GM19043 (cell line): ENCODE measurements around the gene DRC1.

ENCODE experiments used
- ATAC-seq: cut with Tn5 transposase; IDR thresholded peaks from one replicate; pipeline ENCODE4 v1.9.1; 2021; ENCODE audit warnings: low read depth; ENCODE audit not compliant: unreplicated experiment

DRC1 gene

DNA sequence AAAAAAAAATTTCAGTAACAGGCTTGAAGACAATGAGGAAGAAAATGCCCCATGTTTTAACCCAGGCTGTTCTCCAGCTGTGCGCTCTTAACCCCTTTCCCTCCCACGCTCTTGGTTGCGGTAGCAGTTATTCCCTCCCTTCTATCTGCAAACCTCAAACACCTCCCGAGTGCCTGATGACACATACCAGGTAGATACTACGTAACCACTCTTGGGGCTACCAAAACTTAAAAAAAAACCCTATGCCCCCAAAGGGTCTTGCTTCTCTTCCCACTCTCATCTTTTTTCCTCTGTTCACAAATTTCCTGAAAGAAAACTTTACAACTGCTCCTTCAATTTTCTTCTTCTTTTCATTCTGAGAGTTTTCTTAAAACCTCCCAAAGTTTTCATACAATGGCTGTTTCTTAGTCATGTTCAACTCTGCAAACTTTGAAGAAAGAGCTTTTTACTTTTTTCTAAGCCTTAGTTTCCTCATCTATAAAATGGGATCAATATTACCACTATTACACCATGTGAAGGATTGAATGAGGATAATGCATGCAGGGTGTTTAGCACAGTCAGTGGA, 4.9 kb upstream of the DRC1 start:
- no peak for ATAC-seq

DNA sequence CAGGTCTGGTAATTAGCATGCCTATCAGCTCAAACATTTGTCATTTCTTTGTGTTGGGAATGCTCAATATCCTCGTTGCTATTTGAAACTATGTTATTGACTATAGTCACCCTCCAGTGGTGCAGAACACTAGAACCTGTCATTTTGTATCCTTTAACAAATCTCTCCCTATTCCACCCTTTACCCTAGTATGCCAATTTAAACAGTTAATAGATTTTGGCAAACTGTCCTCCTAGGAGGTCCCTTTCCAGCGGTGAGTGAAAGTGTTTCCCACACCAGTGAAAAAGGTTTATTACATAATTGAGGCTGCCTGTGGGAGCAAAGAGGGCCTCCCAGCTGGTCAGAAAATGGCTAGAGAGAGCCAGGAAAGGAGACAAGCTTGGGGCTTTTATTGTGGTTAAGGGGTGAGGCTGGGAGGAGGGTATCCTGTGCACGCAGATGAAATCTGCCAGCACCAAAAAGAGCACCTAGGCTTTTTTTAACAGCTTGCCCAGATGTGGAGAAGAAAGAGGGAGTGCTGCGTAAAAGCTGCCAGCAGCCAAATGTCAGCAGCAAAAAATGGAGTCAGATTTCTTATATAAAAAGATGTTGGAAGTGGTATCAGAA, 1.8 kb upstream of the DRC1 start:
- ATAC-seq: no peak

DNA sequence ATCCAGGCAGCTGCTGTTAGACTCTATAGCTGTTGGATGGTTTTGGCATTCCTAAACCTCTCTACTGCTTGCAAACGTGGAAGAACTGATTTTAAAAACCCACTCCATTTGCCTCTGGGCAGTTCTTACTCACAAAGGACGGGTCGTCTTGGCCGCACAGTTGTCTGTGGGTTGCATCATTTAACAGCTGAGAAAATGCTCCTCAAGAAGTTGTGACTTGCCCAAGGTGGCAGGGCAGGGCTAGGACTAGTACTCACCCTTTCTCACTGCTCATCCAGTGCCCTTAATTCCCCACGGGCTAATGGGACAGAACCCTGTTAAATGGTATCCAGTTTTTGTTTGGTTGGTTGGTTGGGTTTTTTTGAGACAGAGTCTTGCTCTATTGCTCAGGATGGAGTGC, 997 bp upstream of the DRC1 start:
- no peak for ATAC-seq

DNA sequence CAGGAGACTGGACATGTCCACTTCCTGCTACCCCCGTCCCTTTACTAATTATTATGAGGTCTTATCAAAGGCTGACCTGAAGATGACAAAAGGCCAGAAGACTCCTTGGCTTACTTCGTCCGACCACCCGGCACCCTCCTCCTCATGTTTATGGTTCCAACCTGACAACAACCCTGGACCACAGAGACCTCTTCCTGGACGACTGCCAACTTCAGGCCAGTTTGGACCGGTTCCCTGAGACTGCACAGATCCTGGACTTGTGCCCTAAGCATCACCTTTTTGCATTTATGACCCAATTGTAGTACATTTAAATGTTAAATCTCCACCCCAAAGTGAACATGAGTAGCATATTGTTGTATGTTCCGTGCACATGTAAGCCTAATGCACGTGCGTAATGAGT, 5.8 kb downstream of the DRC1 start:
- ATAC-seq: no peak

DNA sequence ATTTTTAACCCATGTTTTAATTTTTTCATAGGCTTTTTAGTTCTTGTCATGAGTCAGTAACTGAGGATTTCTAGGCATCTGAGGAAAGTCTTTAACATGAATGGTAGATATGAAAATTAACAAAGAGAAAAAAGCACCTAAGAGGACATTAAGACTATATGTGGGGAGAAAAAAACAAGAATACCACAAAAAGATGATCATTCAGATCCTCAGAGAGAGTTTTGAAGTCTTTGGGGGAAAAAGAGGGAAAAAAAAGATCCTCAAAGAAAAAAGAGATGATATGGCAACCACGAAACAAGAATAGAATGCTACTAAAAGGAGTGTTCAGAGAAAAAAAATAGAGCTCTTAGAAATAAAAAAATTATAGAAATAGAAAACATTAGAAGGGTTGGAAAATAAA, 8.1 kb downstream of the DRC1 start:
- ATAC-seq: no peak

DNA sequence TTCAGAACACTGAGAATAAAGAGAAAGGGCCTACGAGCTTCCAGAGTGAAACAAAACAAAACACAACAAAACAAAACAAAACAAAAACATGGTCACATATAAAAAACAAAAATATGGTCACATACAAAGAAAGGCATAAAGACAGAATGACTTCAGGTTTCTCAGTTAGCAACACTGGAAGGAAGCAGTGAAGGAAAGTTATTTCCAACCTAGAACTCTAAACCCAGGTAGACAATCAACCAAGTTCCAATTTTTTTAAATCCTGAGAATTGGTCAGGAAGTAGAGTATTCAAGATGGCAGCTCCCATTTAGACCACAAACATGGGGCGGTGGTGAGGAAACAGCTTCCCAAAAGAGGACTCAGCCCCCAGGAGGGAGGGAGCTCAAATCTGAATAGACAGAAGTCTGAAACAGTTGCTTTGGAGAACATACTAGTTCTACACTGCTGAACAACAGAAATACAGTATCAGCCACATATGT, 9.1 kb downstream of the DRC1 start:
- no peak for ATAC-seq

DNA sequence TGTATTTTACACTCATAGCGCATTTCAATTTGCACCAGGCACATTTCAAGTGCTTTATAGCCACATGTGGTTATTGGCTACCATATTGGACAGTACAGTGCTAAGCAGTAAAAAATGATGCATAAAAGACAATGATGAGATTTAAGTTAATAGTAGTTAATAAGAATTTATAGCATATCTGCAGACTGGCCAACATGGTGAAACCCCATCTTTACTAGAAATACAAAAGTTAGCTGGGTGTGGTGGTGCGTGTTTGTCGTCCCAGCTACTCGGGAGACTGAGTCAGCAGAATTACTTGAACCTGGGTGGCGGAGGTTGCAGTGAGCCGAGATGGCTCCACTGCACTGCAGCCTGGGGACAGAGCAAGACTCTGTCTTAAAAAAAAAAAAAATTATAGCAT, 9.7 kb downstream of the DRC1 start:
- ATAC-seq: no peak

DNA sequence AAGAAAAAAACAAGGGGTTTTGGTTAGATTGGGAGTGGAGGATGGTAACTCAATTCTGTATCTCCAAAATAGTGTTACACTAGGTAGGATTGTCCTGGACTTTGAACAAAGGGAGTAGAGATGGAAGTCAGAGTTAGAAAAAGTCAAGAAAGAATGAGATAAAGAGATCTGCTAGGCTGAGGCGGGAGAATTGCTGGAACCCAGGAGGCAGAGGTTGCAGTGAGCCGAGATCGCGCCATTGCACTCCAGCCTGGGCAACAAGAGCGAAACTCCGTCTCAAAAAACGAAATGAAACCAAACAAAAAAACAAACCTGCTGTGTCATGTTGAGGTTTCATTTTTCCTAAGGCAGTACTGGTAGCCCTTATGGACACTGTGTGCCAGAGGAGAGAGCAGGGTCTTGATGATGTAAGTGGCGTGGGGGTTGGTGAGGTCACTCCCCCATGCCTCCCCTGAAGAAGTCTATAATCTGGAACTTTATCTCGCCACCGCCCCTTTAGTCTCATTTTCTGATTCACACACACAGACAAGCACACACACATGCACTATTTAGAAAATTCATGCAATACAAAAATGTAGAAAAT, 10.5 kb downstream of the DRC1 start:
- ATAC-seq: no peak

DNA sequence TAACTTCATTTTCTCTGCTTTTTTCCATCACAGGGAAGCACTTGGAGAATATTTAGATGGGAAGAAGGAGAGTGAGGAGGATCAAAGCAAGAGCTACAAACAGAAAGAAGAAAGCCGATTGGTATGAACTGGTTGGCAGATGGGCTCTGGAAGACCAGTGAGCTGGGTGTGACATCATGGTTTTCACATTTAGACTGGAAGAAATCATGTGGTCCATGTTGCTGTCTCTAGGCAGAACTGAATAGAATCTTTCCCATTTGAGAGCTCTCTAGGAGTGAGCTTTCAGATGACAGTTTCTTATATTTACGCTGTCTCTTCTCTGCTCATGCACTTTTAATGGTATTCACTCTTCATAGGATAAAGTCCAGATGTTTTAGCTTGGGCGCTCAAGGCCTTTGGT, 12.6 kb downstream of the DRC1 start:
- ATAC-seq: no peak

DNA sequence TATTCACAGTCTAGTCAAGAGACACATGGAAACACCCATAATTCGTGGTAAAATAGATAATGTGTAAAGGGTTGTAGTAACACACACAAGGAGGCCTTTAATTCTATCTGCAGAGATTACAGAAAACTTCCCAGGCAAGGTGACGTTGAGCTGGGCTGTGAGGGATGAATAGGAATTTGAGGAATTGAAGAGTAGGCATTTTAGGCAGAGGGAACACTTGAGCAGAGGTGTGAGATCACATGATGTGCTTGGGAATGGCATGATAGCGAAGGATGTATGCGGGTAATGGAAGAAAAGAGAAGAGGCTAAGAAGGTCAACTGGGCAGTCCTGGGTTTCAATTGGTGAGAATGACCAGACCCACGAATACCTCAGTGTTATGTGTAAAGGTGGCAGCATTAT, 20.2 kb downstream of the DRC1 start:
- ATAC-seq: no peak

DNA sequence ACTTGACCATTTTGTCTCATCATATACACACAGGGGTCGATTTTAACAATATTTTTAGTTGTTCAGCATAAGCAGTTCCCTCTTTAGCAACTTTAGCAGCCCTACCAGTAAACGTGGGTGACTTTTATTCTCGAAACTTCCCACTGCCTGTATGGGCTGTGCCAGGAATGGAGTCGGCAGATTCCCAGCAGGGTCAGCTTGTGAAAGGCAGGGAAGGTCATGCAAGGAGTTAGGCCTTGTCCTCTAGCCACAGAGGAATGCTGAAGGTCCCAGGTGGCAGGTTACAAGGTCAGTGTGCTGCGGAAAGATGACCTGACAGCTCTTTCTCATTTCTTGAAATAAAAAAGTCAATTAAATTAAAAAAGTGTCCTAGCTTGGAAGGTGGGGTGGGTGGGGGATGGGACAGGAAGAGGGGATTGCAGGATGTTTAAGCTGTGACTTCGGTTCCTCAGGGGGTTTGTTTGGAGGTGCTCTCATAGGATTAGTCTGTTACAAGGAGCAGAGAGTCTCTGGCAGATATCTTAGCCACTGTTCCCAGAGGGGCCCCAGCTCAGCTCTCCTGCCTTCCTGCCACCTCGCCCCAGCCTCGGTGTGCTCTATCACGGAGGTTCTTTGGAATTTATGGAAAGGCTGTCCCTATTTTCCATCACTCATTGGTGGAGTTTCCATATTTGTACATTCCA, 21.4 kb downstream of the DRC1 start:
- no peak for ATAC-seq

DNA sequence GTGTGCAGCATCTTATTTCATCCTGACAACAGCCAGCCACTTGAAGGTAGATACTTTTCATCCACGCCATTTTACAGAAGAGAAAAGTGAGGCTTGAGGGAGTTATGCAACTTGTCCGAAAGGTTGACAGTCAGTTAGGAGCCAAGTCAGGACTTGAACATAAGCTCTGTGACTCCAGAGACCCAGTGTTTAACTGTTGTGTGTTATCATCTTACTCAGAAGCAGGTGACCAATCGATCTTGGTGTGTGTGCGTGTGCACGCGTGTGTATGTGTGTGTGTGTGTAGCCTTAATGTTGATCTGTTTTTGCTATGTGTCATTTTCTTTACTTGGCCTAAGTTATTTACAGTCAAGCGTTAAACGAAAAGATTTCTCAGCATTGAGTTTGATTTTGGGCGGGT, 22.0 kb downstream of the DRC1 start:
- ATAC-seq: no peak

DNA sequence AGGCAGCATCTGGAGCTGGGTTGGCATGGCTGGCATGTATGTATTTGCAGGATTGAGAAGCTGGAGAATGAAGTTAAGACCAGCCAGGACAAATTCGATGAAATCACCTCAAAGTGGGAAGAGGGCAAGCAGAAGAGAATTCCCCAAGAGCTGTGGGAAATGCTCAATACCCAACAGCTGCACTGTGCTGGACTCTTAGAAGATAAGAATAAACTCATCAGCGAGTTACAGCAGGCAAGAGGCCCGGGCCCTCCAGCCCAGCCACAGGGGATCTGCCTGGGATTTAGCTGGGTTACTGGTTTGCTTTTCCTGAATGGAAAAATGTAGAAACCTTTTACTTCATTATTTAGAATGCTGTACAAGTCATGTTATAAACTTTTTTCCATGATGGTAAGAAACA, 22.5 kb downstream of the DRC1 start:
- ATAC-seq: no peak

DNA sequence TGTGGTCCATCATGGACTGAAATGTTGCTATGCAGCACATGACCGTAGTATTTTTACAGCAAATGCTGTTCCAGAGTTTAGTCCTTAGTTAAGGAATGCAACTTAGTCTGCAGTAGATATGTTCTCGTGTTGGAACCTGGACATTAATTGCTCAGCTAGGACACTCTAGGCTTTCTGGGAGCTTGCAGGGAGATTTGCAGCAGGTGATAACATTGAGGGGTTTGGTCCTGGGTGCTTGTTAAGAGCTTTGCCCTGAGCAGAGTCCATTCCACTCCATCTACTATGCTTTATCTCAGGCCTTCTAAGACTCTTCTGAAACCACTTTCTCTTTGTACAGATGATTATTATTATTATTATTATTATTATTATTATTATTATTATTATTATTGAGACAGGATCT, 27.1 kb downstream of the DRC1 start:
- ATAC-seq: no peak

DNA sequence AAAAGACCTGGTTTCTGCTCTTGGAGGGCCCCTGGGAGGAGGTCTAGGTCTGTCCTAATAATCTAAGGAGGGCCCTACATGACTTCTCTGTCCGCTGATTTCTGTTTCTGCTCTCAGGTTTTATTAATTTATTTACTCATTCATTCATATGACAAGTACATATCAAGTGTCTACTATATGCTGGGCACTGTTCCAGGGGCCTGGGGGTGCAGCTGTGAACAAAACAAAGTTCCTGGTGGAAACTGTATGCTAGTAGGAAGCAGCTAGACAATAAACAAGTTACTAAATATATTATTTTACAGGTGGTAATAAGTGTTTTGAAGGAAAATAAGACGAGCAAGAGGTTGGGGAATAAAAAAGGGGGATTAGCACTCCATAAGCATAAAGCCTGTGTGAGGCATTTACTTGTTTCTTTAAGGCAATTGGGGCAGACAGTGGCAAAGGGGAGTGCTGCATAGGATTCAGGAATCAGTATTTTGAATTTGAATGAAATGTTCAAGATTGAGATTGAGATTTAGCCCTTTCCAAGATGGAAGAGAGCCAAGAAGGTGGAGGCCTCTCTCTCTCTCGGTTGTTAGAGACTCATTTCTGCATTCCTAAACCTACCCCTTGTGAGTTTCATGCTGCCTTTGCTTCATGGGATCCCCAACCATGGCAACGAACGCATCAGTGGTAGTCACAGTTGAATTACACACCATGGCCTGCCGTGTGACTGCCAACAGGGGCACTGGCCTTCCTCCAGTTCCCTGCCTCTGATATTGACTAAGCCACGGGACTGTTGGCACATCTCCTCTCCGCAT, 28.3 kb downstream of the DRC1 start:
- ATAC-seq: no peak

DNA sequence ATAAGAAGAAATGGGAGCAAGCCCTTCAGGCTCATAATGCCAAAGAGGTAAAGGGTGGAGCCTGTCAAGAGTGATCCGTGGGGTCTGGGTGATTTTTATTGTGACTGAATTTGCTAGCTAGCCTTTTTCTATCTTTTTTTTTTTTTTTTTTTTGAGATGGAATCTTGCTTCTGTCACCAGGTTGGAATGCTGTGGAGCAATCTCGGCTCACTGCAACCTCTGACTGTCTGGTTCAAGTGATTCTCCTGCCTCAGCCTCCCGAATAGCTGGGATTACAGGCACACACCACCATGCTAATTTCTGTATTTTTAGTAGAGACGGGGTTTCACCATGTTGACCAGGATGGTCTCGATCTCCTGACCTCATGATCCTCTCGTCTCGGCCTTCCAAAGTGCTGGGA, 29.1 kb downstream of the DRC1 start:
- no peak for ATAC-seq

DNA sequence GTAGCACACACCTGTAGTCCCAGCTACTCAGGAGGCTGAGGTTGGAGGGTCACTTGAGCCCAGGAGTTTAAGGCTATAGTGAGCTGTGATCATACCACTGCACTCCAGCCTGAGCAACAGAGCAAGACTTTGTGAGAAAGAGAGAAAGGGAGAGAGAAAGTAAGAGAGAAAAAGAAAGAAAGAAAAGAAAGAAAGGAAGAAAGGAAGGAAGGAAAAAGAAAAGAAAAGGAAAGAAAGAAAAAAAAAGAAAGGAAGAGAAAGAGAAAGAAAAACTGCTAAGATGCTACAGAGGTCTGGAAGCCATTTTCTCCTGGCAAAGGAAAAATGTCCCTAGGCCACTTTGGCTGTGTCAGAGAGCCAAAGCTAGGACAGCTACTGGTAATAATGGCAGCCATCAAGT, 30.6 kb downstream of the DRC1 start:
- ATAC-seq: no peak

DNA sequence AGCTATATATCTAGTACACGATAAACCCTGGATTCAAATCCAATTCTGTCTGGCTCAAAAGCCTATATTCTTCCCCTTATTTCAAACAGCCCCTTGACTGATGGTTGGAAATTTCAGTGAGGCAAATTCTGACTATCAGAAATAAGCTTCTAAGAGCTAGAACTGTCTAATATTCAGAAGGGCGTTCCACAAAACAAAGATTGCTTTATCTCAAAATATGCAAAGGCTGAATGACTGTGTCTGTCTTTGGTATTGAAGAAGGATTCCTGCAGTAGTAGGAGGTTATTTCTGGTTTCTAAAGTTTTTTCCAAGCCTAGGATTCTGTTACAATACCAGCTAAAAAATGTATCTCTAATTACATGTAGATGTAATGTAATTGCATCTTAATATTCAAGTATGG, 31.1 kb downstream of the DRC1 start:
- ATAC-seq: no peak

DNA sequence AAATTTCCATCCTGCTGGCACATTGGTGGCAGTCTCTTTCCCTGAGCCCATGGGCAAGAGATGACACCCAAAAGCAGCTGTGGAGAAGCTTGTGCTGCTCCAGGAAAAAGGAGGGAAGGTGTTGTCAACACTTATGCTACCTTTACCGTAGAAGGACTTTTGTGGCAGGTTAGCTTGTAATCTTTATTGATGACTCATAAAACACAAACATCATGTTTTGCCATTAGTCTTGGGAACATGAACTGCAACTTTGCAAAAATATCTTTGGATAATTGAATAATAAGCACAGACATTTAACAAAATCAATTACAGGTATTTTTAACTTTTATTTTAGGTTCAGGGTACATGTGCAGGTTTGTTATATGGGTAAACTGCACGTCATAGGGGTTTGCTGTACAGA, 33.4 kb downstream of the DRC1 start:
- no peak for ATAC-seq

DNA sequence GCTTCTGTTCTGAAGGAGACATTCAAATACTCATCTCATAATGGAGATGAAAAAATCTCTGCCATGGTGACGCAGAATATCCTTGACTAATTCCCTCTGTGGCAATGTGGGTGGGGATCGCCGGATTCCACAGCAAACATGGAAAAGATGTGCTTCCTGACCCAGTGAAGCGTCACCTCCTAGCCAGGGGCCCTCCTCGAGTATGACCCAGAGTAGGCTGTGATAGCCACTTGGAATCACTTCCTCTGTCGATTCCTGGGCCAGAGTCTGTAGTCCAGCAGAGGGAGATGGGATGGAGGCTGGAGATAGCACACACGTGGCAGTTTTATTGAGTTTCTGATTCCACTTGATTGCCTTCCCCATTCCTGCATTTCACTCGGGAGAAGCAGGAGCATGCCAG, 36.8 kb downstream of the DRC1 start:
- no peak for ATAC-seq

DNA sequence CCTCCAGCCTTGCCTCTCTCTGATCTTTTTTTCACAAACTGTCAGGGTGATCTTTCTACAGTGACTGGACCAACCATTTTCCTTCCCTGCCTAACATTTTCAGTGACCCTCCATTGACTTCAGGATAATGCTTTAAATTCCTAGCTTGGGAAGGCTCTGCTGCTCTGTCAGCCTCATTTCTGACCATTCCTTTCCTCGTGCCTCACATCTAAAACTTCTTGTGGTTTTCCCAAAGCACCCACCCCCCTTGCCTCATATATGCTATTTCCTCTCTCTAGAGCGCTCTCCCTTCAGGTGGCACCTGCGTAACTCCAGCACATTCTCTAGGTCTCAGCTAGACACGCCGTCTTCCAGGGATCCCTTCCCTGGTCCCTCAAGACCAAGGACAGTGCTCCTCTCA, 37.2 kb downstream of the DRC1 start:
- no peak for ATAC-seq
